ENCODE data around the gene NEDD4.

DNA sequence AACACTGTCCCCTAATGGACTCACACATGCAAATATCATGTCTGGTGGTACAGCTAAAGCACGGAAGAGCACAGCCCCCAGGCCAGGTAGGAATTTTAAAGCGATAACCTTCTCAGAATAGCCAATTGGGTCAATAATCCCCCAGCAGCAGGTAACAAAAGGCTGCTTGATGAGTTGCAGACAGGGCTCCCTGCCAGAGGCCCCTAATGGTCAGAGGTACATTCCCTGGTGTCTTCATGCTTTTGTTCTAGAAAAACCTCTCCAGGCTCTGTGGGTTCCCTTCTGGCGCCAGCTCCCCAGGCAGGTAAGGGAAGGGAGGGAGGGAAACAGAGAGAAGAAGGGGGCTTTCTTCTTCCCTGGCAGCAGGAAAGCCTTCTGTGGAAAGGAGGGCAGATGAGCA lies 207.1 kb downstream of the NEDD4 start:
- TF ChIP-seq, protein P1, sequence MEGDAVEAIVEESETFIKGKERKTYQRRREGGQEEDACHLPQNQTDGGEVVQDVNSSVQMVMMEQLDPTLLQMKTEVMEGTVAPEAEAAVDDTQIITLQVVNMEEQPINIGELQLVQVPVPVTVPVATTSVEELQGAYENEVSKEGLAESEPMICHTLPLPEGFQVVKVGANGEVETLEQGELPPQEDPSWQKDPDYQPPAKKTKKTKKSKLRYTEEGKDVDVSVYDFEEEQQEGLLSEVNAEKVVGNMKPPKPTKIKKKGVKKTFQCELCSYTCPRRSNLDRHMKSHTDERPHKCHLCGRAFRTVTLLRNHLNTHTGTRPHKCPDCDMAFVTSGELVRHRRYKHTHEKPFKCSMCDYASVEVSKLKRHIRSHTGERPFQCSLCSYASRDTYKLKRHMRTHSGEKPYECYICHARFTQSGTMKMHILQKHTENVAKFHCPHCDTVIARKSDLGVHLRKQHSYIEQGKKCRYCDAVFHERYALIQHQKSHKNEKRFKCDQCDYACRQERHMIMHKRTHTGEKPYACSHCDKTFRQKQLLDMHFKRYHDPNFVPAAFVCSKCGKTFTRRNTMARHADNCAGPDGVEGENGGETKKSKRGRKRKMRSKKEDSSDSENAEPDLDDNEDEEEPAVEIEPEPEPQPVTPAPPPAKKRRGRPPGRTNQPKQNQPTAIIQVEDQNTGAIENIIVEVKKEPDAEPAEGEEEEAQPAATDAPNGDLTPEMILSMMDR (IDR thresholded peaks at IDR 0.05; ENCODE audit: low read depth, low read length): no peak
- TF ChIP-seq MYC (IDR thresholded peaks at IDR 0.05; ENCODE audit: low read depth, low read length) (no peak), POLR2A (IDR thresholded peaks at IDR 0.05; ENCODE audit: extremely low read depth, insufficient read length) (no peak)

Measured in NB4 (cell line).